Measurements from ENCODE around the gene VMA21.

VMA21 gene, protein sequence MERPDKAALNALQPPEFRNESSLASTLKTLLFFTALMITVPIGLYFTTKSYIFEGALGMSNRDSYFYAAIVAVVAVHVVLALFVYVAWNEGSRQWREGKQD

DNA sequence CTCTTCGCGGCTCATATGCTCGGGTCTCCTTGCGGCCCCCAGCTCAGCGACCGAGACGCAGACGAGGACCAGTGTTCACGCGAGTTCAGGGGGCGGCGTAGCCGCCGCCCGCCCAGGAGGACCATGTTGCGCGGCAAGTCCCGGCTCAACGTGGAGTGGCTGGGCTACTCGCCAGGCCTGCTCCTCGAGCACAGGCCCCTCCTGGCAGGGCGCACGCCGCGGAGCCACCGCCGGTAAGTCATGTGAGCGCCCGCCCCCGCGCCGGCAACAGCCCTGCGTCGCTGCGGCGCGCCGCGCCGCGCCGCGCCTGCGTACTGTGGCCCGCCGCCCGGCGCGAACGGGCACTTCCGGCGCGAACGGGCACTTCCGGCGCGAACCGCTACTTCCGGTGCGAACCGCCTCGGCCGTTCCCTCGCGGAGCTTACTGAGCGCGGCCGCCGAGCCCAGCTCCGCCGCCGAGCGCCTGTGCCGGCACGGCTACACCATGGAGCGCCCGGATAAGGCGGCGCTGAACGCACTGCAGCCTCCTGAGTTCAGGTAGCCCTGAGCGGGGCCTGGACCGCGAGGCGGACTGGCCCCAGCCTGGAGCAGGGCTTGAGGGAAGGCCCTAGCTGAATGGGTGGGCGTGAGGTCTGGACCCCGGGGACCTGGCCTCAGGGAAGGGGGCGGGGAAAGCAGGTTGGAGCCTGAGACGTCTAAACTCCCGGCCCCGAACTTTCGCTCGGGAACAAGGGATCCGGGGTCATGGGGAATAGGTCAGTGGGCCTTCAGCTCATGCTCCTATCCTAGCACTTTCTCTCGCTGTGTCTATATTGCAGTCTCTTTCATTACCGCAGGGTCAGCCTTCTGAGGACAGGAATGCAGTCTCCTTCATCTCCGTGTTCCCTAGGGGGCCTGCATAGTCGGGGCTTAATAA, at the start of gene VMA21:
TSS of gene VMA21 (plus strand) at position 382 of the 916 bp plus-strand sequence. CDS start at position 485, 103 bp downstream.
- peaks cover 50% of the 10 kb centered on the region for H3K4me1 Mint-ChIP-seq
- peak; percentile 61 to 66 for DNase-seq (ENCODE audit: low spot score in 2 of 2)
- peaks cover 12% of the 10 kb centered on the region for H3K36me3 Mint-ChIP-seq (ENCODE audit: insufficient read depth)
- ATAC-seq (replicated peaks; ENCODE audit: extremely low read depth, poor library complexity, severe bottlenecking), result peak; percentile 75
- no peaks in the 10 kb centered on the region for H3K9me3 Mint-ChIP-seq
- peak within 1 kb of the TSS; percentile 75 for H3K4me3 Mint-ChIP-seq
- no peaks in the 10 kb centered on the region for H3K27me3 Mint-ChIP-seq
- H3K27ac Mint-ChIP-seq (ENCODE audit: low read depth), result peak within 1 kb of the TSS; percentile 84

DNA sequence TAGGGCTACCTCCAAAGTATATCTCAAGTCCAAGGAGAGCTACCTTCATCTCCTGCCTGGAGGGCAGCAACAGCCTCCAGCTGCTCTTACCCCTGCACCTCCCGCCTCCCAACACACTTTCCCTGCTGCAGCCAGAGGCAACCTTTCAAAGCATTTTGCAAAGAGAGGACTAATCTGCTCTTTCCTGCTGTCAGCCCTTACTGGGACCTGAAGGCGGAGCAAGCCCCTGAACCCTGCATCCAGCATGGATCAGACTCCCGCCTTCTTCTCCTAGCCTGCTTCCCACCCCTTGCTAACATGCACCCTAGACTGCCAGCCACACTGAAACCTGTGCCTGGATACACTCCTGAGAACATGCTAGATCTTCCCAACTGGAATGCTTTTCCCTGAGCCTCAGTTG, 37.7 kb upstream of the VMA21 start:
- DNase-seq (ENCODE audit: low spot score in 2 of 2) (no peak), ATAC-seq (replicated peaks; ENCODE audit: extremely low read depth, poor library complexity, severe bottlenecking) (no peak)
- H3K9me3 Mint-ChIP-seq, result no peaks in the 10 kb centered on the region
- no peak overlapping the region for H3K4me3 Mint-ChIP-seq
- peaks cover 24% of the 10 kb centered on the region for H3K27me3 Mint-ChIP-seq
- no peaks in the 10 kb centered on the region for H3K36me3 Mint-ChIP-seq (ENCODE audit: insufficient read depth)
- H3K4me1 Mint-ChIP-seq, result no peaks in the 10 kb centered on the region
- no peak overlapping the region for H3K27ac Mint-ChIP-seq (ENCODE audit: low read depth)

DNA sequence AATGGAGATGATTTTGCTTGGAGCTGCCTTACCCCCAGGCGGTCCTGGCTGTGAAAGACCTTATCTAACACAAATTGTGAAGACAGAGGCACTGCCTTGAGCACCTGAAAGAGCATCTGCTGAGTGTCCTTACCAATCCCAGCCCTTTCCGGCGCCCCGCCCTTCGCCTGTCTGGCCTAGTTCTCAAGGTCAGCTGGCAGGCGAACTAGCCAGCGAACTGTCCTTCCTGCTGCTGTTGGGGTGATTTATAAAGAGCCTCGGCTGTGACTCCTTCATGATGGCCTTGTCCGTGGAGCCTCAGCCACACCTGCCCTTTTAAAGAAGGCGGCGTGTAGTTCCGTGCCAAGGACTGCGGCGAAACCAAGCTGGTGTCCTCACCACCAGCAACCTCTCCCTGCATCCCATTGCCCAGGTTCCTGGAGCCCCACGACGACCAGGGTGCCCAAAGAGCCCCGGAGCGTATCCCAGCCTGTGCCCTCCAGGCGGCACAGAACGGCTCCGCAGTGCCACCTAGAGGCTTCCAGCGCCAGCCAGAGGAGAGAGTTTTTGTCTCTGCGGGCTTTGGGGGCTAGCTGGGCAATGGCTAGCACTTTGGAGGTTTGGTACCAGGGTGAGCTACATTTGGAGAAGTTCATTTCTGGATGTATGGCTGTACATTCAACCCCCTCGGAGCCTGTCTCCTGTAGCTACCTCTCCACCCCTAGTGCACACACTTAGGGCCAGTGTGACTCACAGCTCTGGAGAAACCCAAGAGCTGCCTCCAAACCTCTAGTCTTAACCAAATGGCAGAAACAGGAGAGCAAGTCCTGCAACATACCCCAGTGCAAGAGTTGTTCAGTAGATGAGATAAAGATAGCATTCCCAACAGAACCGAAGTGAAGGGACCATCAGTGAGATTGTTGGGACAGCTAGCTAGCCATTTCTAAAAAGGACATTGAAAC, 36.8 kb upstream of the VMA21 start:
- H3K4me3 Mint-ChIP-seq, result peak overlapping the region; percentile 40

DNA sequence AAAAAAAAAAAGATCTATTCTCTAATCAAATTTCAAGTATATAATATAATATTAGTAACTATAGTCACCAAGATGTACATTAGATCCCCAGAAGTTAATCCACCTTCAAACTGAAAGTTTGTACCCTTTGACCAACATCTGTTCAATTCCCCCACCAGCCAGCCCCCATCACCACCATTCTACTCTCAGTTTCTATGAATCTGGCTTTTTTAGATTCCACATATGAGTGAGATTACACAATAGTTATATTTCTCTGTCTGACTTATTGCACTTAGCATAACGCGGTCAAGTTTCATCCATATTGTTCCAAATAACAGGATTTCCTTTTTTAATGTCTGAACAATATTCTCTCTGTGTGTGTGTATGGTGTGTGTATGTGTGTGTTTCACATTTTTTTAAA, 33.7 kb upstream of the VMA21 start:
- no peak for ATAC-seq (replicated peaks; ENCODE audit: extremely low read depth, poor library complexity, severe bottlenecking)
- Mint-ChIP-seq H3K4me3 (no peak overlapping the region), H3K27ac (ENCODE audit: low read depth) (no peak overlapping the region)

More for the DNA sequence above, 36.8 kb upstream of the VMA21 start:
- H3K36me3 Mint-ChIP-seq (ENCODE audit: insufficient read depth), result no peaks in the 10 kb centered on the region
- H3K9me3 Mint-ChIP-seq, result no peaks in the 10 kb centered on the region
- H3K4me1 Mint-ChIP-seq, result no peaks in the 10 kb centered on the region
- H3K27me3 Mint-ChIP-seq, result peaks cover 24% of the 10 kb centered on the region
- ATAC-seq (replicated peaks; ENCODE audit: extremely low read depth, poor library complexity, severe bottlenecking) (no peak), DNase-seq (ENCODE audit: low spot score in 2 of 2) (peak in 1 of 2 donors; percentile 14)
- no peak overlapping the region for H3K27ac Mint-ChIP-seq (ENCODE audit: low read depth)

DNA sequence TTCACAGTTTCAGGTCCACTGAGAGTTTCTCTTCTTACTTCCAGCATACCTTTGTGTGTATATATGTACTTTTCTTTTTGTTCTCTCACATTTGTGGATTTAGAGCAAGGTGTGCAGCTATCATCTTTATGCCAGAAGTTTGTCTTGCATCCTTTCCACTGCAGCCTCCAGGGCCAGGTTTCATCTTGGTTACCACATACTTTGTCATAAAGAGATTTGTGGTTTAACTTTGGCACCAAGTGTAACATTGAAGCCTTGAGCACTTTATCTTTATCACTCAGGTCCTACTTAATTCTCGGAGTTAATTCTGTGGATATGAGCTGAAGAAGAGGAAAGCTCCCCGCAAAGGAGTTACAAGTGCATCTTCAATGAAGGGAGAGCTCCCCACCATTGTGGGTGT, 31.4 kb upstream of the VMA21 start:
- peaks cover 19% of the 10 kb centered on the region for H3K27me3 Mint-ChIP-seq
- no peak overlapping the region for H3K4me3 Mint-ChIP-seq
- H3K9me3 Mint-ChIP-seq, result no peaks in the 10 kb centered on the region
- ATAC-seq (replicated peaks; ENCODE audit: extremely low read depth, poor library complexity, severe bottlenecking), result no peak
- no peaks in the 10 kb centered on the region for H3K4me1 Mint-ChIP-seq
- H3K36me3 Mint-ChIP-seq (ENCODE audit: insufficient read depth), result no peaks in the 10 kb centered on the region
- no peak for DNase-seq (ENCODE audit: low spot score in 2 of 2)
- no peak overlapping the region for H3K27ac Mint-ChIP-seq (ENCODE audit: low read depth)

More for the DNA sequence above, 33.7 kb upstream of the VMA21 start:
- no peaks in the 10 kb centered on the region for H3K4me1 Mint-ChIP-seq
- H3K9me3 Mint-ChIP-seq, result no peaks in the 10 kb centered on the region
- DNase-seq (ENCODE audit: low spot score in 2 of 2), result no peak
- no peaks in the 10 kb centered on the region for H3K36me3 Mint-ChIP-seq (ENCODE audit: insufficient read depth)
- H3K27me3 Mint-ChIP-seq, result peaks cover 19% of the 10 kb centered on the region

DNA sequence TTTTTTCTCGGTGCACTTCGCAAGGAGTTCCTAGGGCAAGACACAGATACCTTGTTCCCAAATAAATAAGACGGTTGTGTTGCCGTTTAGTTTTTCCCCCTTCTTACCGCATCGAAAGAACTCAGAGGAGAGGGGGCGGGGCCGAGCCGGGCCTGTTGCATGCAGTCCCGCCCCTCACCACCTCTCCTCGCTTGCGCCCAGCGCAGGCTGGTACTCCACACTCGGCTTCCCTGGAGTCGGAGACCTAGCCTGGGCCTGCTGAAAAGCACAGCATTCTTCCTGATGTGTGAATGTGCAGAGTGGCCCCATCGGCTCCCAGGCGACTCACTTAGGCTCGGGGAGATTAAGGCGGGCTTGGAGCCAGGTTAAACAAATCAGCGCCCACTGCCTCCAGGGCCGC, 26.1 kb upstream of the VMA21 start:
- Mint-ChIP-seq H3K27ac (ENCODE audit: low read depth) (no peak overlapping the region), H3K4me3 (no peak overlapping the region), H3K4me1 (no peaks in the 10 kb centered on the region), H3K9me3 (no peaks in the 10 kb centered on the region), H3K36me3 (ENCODE audit: insufficient read depth) (no peaks in the 10 kb centered on the region), H3K27me3 (peaks cover 27% of the 10 kb centered on the region)
- DNase-seq (ENCODE audit: low spot score in 2 of 2), result no peak
- ATAC-seq (replicated peaks; ENCODE audit: extremely low read depth, poor library complexity, severe bottlenecking), result no peak

DNA sequence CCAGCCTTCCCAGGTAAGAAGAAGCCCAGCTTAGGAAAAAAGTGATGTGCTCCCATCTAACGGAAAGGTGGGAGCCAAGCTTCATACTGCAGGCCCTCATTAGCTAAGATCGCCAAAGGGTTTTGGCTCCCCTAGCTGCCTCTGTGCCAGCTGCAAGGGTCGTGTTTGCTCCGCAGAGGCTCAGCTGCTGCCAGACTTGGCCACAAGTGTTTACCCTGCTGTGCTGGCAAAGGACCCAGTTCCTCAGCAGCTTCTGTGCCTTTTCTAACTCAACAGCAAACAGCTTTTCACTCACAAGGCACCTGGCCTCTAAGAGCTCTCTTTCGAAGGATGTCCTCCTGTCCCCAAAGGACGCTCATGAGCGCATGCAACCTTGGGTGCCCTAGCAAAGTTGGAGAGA, 12.2 kb upstream of the VMA21 start:
- no peaks in the 10 kb centered on the region for H3K27me3 Mint-ChIP-seq
- H3K4me3 Mint-ChIP-seq, result no peak overlapping the region
- no peaks in the 10 kb centered on the region for H3K4me1 Mint-ChIP-seq
- H3K9me3 Mint-ChIP-seq, result no peaks in the 10 kb centered on the region
- ATAC-seq (replicated peaks; ENCODE audit: extremely low read depth, poor library complexity, severe bottlenecking) (no peak), DNase-seq (ENCODE audit: low spot score in 2 of 2) (no peak)
- peaks cover 2% of the 10 kb centered on the region for H3K36me3 Mint-ChIP-seq (ENCODE audit: insufficient read depth)
- no peak overlapping the region for H3K27ac Mint-ChIP-seq (ENCODE audit: low read depth)

DNA sequence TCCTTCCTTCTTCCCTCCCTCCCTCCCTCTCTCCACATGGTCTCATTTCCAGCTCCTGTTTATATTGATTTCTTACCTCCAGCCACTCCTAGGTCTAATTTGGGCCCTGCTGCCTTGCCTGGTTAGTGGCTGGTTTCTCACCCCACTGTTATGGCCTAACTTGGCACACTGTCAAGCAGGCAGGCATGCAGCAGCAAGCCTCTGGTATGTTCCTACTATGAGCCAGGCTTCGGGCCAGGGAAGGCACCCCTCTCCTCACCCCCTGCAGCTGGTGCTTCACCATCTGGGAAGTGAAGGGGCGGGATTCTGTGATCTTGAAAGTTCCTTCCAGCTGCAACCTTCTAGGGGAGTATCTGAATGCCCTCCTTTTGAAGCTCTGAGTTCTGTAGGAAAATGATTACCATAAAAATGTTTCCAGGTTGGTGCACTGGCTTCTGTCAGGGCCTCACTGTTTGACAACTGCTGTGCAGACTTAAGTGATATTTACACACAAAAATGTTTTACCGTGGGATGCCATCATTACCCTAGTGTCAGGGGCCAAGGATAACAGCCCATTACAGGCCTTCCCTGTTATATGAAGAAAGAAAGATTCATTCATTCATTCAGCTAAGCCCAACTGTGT, 10.1 kb upstream of the VMA21 start:
- ATAC-seq (replicated peaks; ENCODE audit: extremely low read depth, poor library complexity, severe bottlenecking) (no peak), DNase-seq (ENCODE audit: low spot score in 2 of 2) (no peak)
- H3K36me3 Mint-ChIP-seq (ENCODE audit: insufficient read depth), result no peaks in the 10 kb centered on the region
- H3K9me3 Mint-ChIP-seq, result no peaks in the 10 kb centered on the region
- H3K4me1 Mint-ChIP-seq, result no peaks in the 10 kb centered on the region
- no peak overlapping the region for H3K27ac Mint-ChIP-seq (ENCODE audit: low read depth)
- H3K4me3 Mint-ChIP-seq, result no peak overlapping the region
- no peaks in the 10 kb centered on the region for H3K27me3 Mint-ChIP-seq

DNA sequence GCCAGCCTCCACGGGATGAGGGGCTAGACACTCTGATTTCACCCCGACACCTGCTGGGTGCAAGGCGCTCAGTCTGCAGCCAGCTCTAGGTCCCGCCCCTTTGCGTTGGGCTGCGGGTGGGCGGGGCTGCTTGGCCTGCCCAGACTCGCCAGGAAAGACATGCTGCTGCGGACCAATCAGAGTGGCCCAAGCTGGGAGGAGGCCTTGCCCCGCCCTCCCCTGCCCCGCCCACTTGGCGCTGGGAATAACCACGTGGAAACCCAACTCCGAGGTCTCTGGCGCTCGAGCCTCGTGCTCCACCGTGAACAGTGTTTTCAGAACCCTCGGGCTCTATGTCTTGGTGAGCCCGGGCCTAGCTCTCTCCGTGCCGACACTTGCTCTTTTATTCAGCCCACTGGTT, 5.3 kb upstream of the VMA21 start:
- Mint-ChIP-seq H3K27me3 (no peaks in the 10 kb centered on the region), H3K36me3 (ENCODE audit: insufficient read depth) (peaks cover 9% of the 10 kb centered on the region), H3K4me3 (no peak overlapping the region), H3K4me1 (peaks cover 13% of the 10 kb centered on the region), H3K9me3 (no peaks in the 10 kb centered on the region), H3K27ac (ENCODE audit: low read depth) (peak overlapping the region; percentile 69)
- ATAC-seq (replicated peaks; ENCODE audit: extremely low read depth, poor library complexity, severe bottlenecking), result no peak
- no peak for DNase-seq (ENCODE audit: low spot score in 2 of 2)

DNA sequence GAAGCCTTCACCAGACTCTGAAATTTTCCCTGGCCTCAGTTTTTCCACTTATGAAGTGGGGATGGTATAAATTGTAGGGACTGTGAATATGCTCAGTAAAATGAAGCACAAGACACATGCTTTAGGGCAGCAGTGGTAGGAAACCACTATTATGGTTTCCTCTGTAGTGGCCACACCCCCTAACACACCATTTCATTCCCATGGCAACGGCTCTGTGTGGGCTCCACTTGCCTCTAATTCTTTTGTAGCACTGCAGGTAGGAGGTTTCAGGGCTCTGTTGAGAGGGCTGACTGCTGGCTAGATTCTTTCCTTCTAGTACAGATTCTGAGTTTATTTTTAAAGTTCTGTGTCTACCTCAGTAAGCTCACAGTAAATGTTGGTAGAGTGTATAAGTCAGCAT, 3.5 kb upstream of the VMA21 start:
- Mint-ChIP-seq H3K27ac (ENCODE audit: low read depth) (peak overlapping the region; percentile 88), H3K36me3 (ENCODE audit: insufficient read depth) (peaks cover 12% of the 10 kb centered on the region), H3K4me1 (peaks cover 25% of the 10 kb centered on the region), H3K4me3 (peak overlapping the region; percentile 58), H3K9me3 (no peaks in the 10 kb centered on the region), H3K27me3 (no peaks in the 10 kb centered on the region)
- ATAC-seq (replicated peaks; ENCODE audit: extremely low read depth, poor library complexity, severe bottlenecking), result peak; percentile 79
- peak; percentile 25 to 61 for DNase-seq (ENCODE audit: low spot score in 2 of 2)

DNA sequence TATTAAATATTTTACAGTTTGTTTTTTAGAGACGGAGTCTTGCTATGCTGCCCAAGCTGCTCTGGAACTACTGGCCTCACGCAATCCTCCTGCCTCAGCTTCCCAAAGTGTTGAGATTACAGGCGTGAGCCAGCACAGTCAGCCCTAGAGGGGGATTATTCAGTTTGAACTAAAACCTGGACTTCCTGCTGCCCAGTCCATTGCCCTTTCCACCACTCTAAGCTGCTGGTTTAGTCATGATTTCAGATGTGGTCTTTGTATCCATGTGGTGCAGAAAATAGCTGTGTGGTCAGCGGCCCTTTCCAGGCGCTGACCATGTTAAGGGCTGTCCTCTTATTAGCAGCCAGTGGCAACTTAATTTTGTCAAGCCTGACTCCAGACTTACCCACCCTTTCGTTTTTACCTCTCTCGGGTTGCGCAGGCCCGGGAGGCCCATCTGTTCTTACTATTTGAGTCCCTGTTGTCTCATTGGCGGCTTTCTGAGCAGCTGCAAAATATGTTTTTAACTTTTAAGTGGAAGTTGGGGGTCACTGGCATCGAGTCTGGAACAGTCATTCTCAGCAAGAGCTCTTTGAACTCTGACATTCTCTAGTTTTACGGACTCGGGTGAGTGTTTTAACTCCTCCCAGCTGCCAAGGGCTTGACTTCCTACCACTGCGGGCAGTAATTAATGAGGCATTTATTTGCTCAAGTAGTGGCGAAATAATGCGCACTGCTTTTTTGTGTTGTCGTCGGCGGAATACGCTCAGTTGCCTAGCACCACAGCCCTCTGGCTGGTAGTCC, 773 bp upstream of the VMA21 start:
- Mint-ChIP-seq H3K4me1 (peaks cover 48% of the 10 kb centered on the region), H3K27me3 (no peaks in the 10 kb centered on the region), H3K36me3 (ENCODE audit: insufficient read depth) (peaks cover 12% of the 10 kb centered on the region), H3K4me3 (peak overlapping the region; percentile 75), H3K27ac (ENCODE audit: low read depth) (peak overlapping the region; percentile 84), H3K9me3 (no peaks in the 10 kb centered on the region)
- DNase-seq (ENCODE audit: low spot score in 2 of 2) (peak in 1 of 2 donors; percentile 14), ATAC-seq (replicated peaks; ENCODE audit: extremely low read depth, poor library complexity, severe bottlenecking) (peak; percentile 23)

Data from central memory CD8-positive, alpha-beta T cell (primary cell).